Endodermal cell (in vitro differentiated cells): ENCODE data around the gene LMOD2. TPM values are rescaled to one million over a fixed set of nuclear protein-coding genes. Genes with fewer than 3 reads are reported as not detected.

ENCODE experiments used
- DNase-seq: peaks from one replicate; pipeline ENCODE4 v3.0.0-alpha.2; 2017
- H3K27ac ChIP-seq: 2 replicates; pipeline ENCODE4 v1.5.1; 2013; ENCODE audit warnings: mild to moderate bottlenecking, low read depth, low read length, moderate library complexity
- H3K27me3 ChIP-seq: 2 replicates; pipeline ENCODE4 v1.6.1; 2013; ENCODE audit warnings: mild to moderate bottlenecking, low read length, moderate library complexity; ENCODE audit not compliant: insufficient read depth, control insufficient read depth, poor library complexity, severe bottlenecking
- H3K36me3 ChIP-seq: 2 replicates; pipeline ENCODE4 v1.7.0; 2013; ENCODE audit warnings: mild to moderate bottlenecking, low read length, moderate library complexity; ENCODE audit not compliant: control insufficient read depth, insufficient read depth
- H3K4me1 ChIP-seq: one replicate; pipeline ENCODE4 v1.7.0; 2013; ENCODE audit warnings: low read length; ENCODE audit not compliant: control insufficient read depth, insufficient read depth
- H3K4me3 ChIP-seq: 2 replicates; pipeline ENCODE4 v1.5.1; 2013; ENCODE audit warnings: mild to moderate bottlenecking, low read length, moderate library complexity
- H3K9ac ChIP-seq: 2 replicates; pipeline ENCODE4 v1.6.1; 2013; ENCODE audit warnings: mild to moderate bottlenecking, low read length, moderate library complexity; ENCODE audit not compliant: poor library complexity, severe bottlenecking; ENCODE audit errors: extremely low read depth
- H3K9me3 ChIP-seq: 2 replicates; pipeline ENCODE4 v1.6.1; 2013; ENCODE audit warnings: mild to moderate bottlenecking, low read length, moderate library complexity; ENCODE audit not compliant: control insufficient read depth
- H3K27ac Mint-ChIP-seq: 2 replicates; pipeline ENCODE4 v1.8.0; 2020; ENCODE audit warnings: mixed read lengths
- H3K27me3 Mint-ChIP-seq: 2 replicates; pipeline ENCODE4 v1.8.0; 2021; ENCODE audit warnings: mild to moderate bottlenecking, mixed read lengths; ENCODE audit not compliant: insufficient read depth
- H3K36me3 Mint-ChIP-seq: 2 replicates; pipeline ENCODE4 v1.8.0; 2020; ENCODE audit warnings: low read depth, mixed read lengths
- H3K4me1 Mint-ChIP-seq: 2 replicates; pipeline ENCODE4 v1.8.0; 2020; ENCODE audit warnings: mixed read lengths
- H3K4me3 Mint-ChIP-seq: 2 replicates; pipeline ENCODE4 v1.8.0; 2020; ENCODE audit warnings: mild to moderate bottlenecking, moderate library complexity, mixed read lengths
- H3K9me3 Mint-ChIP-seq: 2 replicates; pipeline ENCODE4 v1.8.0; 2020; ENCODE audit warnings: mild to moderate bottlenecking, mixed read lengths
- CTCF ChIP-seq: fragments of 200-600 bp; sonication (generic); conservative IDR thresholded peaks from 2 replicates; pipeline ENCODE4 v1.5.0; 2021; ENCODE audit warnings: antibody characterized with exemption, mild to moderate bottlenecking
- WGBS, 2 experiments: methylation state at CpG; one replicate each; pipeline versions ENCODE4 v1.1.5 to v1.1.7; 2013; ENCODE audit warnings: missing lambda C conversion rate in 2 of 2, mixed read lengths in 1 of 2; ENCODE audit not compliant: insufficient coverage in 1 of 2, insufficient read length in 1 of 2; 5-methylcytosine and 5-hydroxymethylcytosine counted together
- total RNA-seq, 2 donors: library from RNA; stranded (reverse); fragmentation: NEBNext Ultra II Directional in 1 of 2; extraction: Animal tissue kit (Norgen Biotek cat#: 25700) in 1 of 2; gene quantifications; 2 replicates in 1 of 2; 3 replicates in 1 of 2; pipeline ENCODE4 v1.2.1, GENCODE V29; 2021

The LMOD2 gene
- total RNA-seq, 2 donors from 2014 or later: not detected

GRCh38 chr7:123616223-123616622, 39.4 kb upstream of the LMOD2 start:
- TF ChIP-seq CTCF: no peak

GRCh38 chr7:123621707-123622106, 34.0 kb upstream of the LMOD2 start:
- Histone ChIP-seq H3K27ac (no peak overlapping the region), H3K4me3 (no peak overlapping the region), H3K9ac (no peak overlapping the region), H3K9me3 (no peaks in the 10 kb centered on the region), H3K27me3 (peaks cover 9% of the 10 kb centered on the region), H3K36me3 (no peaks in the 10 kb centered on the region), H3K4me1 (peaks cover 13% of the 10 kb centered on the region)
- no peak overlapping the region for H3K4me3 Mint-ChIP-seq
- H3K36me3 Mint-ChIP-seq: no peaks in the 10 kb centered on the region
- TF ChIP-seq CTCF: no peak
- peaks cover 30% of the 10 kb centered on the region for H3K27me3 Mint-ChIP-seq
- no peak for DNase-seq
- 94 to 100% methylated on average over 3 to 4 of the region's 4 CpGs for WGBS, 2 experiments
- no peaks in the 10 kb centered on the region for H3K9me3 Mint-ChIP-seq
- no peak overlapping the region for H3K27ac Mint-ChIP-seq
- H3K4me1 Mint-ChIP-seq: peaks cover 28% of the 10 kb centered on the region

More at GRCh38 chr7:123616223-123616622, 39.4 kb upstream of the LMOD2 start:
- Histone ChIP-seq H3K27ac (no peak overlapping the region), H3K4me3 (no peak overlapping the region), H3K27me3 (peaks cover 9% of the 10 kb centered on the region), H3K9ac (no peak overlapping the region), H3K9me3 (no peaks in the 10 kb centered on the region), H3K4me1 (peaks cover 3% of the 10 kb centered on the region), H3K36me3 (no peaks in the 10 kb centered on the region)
- Mint-ChIP-seq H3K4me3 (no peak overlapping the region), H3K9me3 (peaks cover 2% of the 10 kb centered on the region), H3K4me1 (peaks cover 19% of the 10 kb centered on the region), H3K27ac (no peak overlapping the region), H3K36me3 (no peaks in the 10 kb centered on the region), H3K27me3 (peaks cover 33% of the 10 kb centered on the region)
- DNase-seq: no peak

- Histone ChIP-seq H3K27ac (no peak overlapping the region), H3K27me3 (no peaks in the 10 kb centered on the region), H3K4me3 (no peak overlapping the region), H3K36me3 (no peaks in the 10 kb centered on the region), H3K9ac (no peak overlapping the region), H3K9me3 (no peaks in the 10 kb centered on the region), H3K4me1 (peaks cover 13% of the 10 kb centered on the region)
- H3K36me3 Mint-ChIP-seq: no peaks in the 10 kb centered on the region
- 84 to 94% methylated on average over 3 to 6 of the region's 6 CpGs for WGBS, 2 experiments
- peaks cover 26% of the 10 kb centered on the region for H3K4me1 Mint-ChIP-seq
- no peak overlapping the region for H3K27ac Mint-ChIP-seq
- H3K9me3 Mint-ChIP-seq: no peaks in the 10 kb centered on the region
- TF ChIP-seq CTCF: no peak
- DNase-seq: no peak
- peaks cover 23% of the 10 kb centered on the region for H3K27me3 Mint-ChIP-seq
- H3K4me3 Mint-ChIP-seq: no peak overlapping the region
Observed at GRCh38 chr7:123622660-123623386, 32.8 kb upstream of the LMOD2 start.
